GM19043 (cell line): ENCODE data around the gene HIPK2.

Experiments
- ATAC-seq: cut with Tn5 transposase; IDR thresholded peaks from one replicate; pipeline ENCODE4 v1.9.1; 2021; ENCODE audit warnings: low read depth; ENCODE audit not compliant: unreplicated experiment

Gene HIPK2

DNA sequence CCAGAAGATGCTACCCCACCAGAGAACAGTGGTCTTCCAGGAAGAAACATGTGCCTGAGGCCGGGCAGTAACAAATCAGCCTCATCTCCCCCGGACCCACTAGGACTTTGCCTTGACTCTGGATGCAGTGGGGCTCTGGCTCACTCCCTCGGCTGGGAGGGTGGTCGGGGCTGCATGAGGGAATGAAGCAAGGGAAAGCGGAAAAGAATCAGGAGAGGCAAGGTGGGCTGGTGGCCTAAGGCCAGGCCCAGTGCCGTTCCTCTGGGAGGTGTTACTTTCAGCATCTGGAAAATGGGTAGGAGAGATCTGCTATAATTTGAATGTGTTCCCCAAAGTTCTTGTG, 202.5 kb downstream of the HIPK2 start:
- no peak for ATAC-seq

DNA sequence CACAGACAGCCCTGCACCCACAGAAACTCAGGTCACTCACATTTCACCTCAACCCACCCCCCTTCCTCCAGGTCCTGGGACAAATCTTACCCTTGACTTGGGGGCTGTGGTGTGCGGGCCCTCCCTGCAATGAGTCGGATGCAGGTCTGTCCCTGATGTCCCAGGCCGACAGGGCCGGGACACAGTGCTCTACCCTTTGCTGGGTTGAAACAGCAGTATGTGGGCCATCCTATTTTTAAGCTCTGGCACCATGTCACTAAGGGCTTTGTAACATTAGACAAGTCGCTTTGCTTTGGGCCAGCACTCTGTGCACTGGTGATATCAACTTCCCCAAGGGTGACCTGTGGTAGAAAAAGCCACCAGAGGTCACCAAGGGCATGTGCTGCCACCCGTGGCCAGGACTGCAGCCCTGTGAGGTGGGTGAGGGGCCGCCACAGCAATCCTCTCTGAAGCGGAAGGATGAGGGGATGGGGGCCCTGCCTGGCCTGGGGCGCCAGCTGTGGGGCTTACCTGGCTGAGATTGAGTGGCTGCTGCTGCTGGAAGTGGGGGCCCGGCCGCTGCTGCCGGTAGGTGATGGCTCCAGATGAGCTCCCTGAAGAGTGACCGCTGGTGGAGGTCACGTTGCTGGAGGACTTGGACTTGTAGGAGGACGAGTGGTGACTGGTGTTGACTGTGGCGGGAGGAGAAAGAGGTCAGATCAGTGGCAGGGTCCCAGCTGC, 203.0 kb downstream of the HIPK2 start:
- no peak for ATAC-seq

DNA sequence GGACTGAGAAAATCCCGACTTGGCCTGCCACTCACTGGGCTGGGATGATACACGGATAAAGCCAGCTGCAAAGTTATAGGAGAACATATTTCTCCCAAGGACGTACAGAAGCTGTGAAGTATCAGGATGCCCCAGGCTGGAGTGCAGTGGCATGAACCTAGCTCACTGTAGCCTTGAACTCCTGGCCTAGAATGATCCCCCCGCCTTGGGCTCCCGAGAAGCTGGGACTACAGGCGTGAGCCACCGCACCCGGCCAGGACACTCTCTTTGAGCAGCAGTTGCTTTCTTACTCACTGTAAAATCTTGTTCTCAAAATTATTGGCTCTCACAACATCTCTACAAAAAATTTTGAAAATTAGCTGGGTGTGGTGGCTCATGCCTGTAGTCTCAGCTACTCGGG, 203.9 kb downstream of the HIPK2 start:
- no peak for ATAC-seq

DNA sequence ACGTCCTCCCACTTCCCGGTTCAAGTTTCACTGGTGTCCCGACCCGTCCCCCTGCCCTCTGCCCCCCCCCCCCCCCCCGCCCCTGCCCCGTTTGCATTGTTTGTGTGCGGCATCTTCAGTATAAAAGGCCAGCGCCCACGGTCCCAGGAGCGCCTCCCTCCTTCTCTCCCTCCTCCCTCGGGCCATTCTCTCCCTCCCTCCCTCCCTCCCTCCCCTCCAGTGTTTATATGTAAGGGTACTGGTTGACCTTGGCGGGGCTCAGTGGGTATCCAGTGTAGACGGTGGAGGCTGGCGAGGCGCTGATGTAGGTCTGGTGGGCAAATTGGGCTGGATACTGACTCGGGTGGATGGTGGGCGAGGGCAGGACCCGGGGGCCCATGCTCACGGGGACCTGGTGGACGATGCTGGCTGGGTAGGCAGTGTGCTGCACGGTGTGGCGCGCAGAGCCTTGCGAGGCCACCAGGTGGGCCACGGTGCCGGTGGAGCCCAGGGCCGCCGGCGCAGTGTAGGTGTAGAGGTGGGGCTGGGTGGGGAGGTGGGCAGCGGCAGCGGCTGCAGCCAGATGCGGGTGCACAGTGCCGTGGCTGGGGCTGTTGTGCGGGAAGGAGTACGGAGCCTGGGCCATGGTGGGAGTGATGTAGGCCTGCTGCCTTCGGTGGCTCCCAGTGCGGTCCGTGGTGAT, 205.0 kb downstream of the HIPK2 start:
- no peak for ATAC-seq

DNA sequence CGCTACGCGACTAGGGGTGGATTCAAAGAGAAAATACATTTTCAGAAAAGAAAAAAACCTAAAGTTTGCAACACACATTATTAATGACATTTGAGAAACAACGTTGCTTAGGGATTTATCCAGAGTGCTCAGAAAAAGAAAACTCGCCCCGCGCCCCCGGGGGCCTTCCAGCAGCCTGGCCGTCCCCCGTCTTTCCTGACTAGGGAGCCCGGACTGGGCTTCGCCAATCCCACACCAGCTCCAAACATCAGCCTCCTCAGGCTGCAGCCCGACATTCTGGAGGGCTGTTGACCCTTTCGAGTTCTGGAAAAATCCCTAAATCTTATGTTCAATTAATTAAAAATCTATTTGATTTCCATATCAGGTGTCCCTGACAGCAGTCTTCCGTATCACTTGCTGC, 205.7 kb downstream of the HIPK2 start:
- ATAC-seq: no peak

DNA sequence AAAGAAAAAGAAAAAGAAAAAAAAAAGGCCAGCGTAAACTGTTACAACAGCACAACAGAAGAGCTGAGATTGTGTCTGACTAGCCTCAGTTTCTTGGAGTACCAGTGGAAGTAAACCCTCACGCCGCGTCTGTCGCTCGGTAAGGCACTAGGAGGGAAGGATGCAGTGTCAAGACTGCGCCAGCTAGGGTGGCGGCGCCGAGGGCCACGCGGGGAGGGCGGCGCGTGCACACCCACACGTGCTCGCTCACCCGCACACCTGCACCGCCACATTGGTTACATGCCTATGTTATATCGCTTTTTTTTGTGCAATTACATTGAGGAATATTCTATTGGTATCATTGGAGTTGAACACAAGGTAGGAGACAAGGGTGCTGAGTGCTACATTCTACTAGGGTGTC, 206.1 kb downstream of the HIPK2 start:
- no peak for ATAC-seq

DNA sequence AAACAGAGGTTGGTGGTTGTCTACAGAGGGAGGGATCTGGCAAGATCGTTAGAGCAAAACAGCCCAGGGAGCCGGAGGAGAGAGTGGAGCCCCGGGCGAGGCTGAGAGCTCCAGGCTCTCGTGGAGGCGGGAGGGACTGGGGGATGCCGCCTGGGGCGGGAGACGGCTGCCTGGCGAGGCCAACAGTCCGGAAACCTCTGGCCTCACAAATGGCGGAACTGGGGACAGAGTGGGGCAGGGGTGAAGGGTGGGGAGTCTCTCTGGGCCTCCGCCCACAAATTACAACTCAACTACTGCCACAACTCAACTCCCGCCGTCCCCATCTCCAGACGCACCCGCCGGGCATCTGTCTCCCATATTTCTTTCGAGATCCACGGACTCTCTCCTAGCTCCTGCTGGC, 206.6 kb downstream of the HIPK2 start:
- ATAC-seq: no peak

DNA sequence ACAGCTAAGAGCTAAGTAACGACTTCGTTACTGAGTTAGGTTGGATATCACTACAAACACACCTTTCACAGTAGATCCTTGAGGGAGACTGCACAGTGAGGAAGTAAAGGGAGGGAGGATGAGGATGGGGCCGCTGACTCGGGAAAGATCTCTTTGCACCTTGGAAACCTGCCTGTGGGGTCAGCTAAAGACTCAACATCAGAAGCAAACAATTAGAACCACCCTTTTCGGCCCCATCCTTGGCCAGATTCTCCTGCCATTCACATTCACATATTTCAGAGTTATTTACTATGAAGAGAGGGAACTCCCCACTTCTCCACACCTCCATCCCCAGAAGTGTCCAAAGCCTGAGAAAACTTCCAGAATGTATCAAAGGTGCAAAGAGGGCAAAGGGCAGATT, 207.2 kb downstream of the HIPK2 start:
- no peak for ATAC-seq

DNA sequence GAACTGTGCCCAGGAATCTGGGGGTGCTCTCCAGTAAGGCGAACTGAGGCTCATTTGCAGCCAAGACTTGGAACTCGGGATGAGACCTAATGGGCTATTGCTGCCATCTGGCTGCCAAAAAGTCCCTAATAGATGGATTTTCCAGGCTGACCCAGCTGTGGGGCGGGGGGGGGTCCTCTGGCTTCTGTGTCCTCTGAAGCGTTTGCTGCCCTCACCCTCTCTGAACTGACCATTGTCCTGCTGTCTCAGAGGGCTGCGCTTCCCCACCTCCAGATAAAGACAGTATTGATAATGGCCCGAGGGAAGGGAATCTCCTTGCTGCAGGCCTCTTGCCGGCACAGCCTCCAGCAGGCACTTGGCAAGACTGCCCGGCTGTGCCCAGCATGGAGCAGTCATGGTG, 207.7 kb downstream of the HIPK2 start:
- ATAC-seq: no peak

DNA sequence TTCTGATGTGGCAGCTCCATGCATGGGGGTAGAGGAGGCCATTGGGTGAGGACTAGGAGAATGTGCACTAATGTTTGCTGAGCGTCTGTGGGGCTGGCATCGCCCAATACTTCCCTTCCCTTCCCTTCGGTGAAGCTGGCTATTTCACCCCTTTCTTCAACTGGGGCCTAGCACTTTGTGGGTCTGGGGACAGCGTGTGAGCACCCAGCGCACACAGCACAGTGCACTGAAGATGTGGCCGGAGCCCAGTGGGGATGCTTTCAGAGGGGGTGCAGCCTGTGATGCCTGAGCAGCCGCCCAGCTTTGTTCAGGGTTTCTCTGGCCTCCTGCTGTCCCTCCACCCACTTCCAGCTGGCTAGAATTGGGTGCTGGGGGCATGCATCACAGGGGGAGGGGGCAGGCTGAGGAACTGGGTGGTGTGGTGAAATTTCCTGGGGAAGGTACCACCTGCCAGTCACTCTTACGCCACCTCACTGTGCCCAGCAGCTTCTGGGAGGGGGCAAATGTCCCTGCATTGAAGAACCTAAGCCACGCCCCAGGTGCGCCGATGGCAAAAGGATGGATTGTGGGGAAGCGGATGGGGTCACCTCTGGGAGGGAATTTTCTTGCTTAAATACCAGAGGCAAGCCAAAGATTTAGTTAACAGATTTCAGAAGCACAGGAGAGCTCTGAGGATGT, 208.8 kb downstream of the HIPK2 start:
- no peak for ATAC-seq

DNA sequence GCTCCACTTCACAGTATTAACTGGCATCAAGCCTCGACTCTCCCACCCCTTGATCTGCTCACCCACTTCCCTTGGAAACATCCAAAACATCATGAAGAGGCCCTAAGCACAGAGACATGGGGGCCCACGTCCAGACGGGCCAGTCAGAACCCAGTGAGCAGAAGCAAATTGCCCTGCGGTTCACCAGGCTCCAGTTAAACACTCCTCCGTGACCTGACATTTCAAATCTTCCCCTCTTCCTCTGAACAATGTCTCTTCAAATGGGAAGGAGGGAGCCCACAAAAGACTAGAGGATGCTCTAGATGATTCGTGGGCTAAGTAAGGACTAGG, 209.5 kb downstream of the HIPK2 start:
- no peak for ATAC-seq

DNA sequence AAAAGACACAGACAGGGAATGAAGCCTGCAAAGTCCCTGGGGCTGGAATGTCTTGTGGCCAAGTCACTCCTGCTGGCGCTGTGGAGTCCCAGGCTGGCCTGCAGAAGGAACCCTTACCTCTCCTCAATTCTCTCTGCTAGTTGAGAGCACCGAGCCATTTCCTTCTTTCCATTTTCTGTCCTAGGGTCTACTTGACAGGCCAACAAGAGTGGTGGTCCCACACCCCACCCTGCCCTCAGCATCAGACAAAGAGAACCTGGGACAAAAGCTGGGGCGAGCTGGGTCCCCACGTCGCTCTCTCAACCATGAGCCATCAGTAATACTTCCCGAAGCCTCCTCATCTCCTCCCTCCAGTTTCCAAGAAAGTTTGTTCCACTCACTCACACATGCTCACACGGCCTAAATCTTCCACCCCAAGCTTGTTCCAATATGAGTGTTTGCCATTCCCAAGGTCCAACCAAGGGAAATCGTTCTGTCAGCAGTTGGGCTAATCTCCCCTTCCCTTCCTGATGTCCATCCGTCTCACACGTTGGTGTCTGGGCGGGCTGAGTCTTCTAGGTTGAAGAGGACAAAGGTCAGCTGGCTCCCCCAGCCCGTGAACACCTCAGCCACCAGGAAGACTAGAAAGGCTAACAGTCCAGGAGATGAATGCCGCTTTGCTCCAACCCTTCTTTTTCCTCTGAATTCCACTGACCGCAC, 210.0 kb downstream of the HIPK2 start:
- no peak for ATAC-seq

DNA sequence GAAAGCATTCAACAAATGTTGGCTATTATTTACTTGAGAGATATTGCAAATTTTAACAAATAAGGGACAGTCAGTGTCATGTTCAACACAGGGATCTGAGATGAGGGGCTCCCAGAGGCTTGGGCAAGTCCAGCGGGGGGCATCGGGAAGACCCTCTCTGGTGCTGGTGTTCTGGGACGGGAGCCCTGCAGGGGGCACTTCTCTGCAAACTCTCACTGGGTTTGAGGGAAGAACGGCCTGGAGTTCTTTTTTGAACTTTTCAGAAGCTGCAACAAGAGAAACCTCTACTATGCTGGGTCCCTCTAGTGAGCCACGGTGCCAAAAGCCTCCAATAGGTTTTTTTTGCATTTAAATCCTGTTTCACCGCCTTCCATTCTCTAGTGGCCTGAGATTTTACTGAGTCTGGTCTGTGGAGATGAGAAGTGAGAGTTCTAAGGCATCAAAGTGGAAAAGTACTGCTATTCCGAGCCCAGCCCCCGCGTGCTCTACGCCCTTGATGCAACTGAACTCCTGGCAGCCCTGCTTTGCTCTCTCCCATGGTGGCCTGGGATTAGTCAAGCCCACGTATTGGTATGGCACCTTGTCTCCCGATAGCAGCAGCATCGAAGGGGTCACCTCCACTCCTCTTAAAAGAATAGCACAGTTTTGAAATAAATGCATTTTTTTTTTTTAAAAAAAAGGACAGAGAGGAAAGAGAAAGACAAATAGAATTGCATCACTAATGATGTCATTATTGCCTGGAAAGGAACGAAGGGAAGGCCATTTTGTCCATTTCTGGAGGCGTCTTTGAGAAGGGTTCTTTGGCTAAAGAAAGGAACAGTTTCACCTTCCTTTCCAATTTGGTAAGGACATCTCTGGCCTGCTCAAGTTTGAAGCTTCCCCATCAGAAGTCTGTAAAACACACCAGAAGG, 210.8 kb downstream of the HIPK2 start:
- ATAC-seq: no peak

DNA sequence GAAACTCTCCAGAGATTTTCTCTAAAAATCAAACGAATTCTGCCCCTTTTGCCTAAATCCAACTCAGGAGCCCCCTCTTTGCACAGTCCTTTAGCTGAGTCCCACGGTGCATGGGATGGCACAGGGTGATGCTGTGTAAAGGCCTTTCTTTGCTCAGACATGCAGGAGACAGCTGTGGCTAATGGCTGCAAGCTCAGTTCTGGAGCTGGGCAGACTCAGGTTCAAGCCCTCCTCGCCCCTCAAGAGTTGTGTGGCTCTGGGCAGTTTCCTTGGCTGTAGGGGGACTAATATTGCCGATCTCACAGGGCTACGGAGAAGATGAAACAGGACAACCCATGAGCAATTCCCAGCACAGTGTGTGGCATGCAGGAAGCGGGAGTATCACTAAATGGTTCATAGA, 211.7 kb downstream of the HIPK2 start:
- no peak for ATAC-seq

DNA sequence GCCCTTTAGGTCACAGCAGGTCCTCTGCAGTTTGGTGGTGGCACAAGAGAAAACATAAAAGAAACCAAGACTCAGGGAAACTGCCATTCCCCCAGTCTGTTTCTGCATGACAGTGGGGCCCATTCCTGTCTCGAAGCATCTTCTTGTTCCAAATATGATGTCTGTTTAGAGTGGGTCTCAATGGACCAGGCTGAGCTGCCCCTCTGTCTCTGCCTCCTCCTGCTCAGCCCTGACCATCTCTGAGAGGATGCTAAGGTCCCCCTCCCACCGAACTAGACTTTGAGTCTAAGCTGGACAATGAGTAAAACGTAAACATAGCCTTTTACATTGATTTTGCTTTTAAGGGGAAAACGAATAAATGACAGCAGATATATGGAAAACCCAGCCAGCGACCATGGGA, 213.9 kb downstream of the HIPK2 start:
- ATAC-seq: no peak

DNA sequence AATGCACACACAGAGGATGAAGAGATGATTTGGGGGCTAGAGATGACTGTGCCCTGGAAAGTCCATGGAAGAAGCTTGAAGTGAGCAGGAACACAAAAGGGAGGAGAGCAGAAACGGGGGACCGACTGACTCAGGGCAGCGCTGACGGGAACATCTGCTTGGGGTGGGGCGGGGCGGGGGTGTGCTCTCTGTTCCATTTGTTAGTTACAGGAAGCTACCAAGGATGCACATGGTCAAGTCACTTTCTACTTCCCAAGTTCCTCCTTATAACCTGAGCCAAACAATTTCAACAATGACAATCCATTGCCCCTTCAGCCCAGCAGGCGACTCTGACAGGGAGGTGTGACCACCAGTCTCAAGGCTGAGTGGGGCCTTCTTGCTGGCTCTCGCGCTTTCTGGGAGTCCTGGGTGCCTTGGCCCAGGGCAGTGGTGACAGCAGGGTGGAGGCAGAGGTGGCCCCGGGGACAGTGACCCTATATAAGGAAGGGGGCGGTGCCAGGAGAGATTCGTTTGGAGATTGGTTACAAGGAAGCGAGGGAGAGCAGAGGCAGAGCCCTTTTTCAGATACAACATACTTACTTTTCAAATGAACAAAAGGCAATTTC, 214.7 kb downstream of the HIPK2 start:
- ATAC-seq: no peak

DNA sequence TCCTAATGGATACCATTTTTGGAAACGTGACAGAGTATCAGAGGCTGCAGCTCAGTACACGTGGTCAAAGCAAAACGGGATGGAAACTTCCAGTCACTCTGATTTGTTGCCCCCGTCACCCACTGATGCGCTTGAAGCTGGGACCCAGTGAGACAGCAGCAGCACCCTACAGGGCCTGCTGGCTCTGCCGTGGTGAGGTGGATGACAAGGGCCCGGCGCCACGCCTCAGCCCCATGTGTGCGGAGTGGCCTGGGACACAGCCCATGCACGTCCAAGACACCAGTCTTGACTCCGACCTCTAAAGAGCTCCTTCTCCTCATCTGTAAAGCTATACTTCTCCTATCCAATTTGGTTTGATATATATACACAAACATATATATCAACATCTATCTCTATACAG, 215.3 kb downstream of the HIPK2 start:
- no peak for ATAC-seq

DNA sequence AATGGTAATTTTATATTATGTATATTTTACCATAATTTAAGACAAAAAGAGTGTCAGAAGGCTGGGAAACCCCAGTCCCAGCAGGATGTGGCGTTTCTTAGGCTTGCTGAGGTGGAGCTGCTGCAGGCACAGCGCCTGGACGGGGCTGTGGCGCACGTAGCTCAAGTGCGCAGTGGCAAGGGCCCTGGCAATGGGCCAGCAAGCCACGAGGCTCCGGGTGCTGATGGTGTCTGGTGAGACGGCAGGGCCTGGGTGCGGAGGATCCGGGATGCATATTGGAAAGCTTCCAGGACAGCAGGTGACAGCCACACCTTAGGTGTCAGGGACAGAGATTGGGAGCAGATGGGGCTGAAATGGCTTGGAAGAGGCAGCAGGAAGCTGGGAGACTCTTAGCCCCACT, 217.1 kb downstream of the HIPK2 start:
- ATAC-seq: no peak

DNA sequence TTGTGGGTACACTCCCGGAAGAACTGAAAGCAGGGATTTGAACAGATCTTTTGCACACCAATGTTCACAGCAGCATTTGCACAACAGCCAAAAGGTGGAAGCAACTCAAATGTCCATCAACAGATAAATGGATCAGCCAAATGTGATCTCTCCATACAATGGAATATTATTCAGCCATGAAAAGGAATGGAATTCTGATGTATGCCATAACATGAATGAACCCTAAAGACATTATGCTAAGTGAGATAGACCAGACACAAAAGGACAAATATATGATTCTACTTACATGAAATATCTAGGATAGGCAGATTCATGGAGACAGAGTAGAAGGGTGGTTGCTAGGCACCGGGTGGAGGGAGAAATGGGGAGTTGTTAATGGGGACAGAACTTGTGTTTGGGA, 217.6 kb downstream of the HIPK2 start:
- no peak for ATAC-seq
